ENCODE data around the gene TRAPPC10.
A peak's percentile ranks its signal among the peaks of the same experiment; 100 is the strongest.

The TRAPPC10 gene

GRCh38 chr21:44029460-44030087 is 17.5 kb downstream of the TRAPPC10 start:
- DNase-seq (ENCODE audit: low read depth in 2 of 2), result no peak

- no peak for DNase-seq (ENCODE audit: low read depth in 2 of 2)
Observed at GRCh38 chr21:44035244-44035643, 23.1 kb downstream of the TRAPPC10 start.

- no peak for DNase-seq (ENCODE audit: low read depth in 2 of 2)
Observed at GRCh38 chr21:44038063-44038462, 26.0 kb downstream of the TRAPPC10 start.

- DNase-seq (ENCODE audit: low read depth in 2 of 2), result no peak
Observed at GRCh38 chr21:44039828-44040227, 27.7 kb downstream of the TRAPPC10 start.

GRCh38 chr21:44043613-44044012 is 31.5 kb downstream of the TRAPPC10 start:
- no peak for DNase-seq (ENCODE audit: low read depth in 2 of 2)

GRCh38 chr21:44046734-44047133 is 34.6 kb downstream of the TRAPPC10 start:
- DNase-seq (ENCODE audit: low read depth in 2 of 2), result no peak

GRCh38 chr21:44047996-44048560 is 36.0 kb downstream of the TRAPPC10 start:
- DNase-seq (ENCODE audit: low read depth in 2 of 2), result no peak

GRCh38 chr21:44049182-44049581 is 37.1 kb downstream of the TRAPPC10 start:
- no peak for DNase-seq (ENCODE audit: low read depth in 2 of 2)

GRCh38 chr21:44049606-44050005 is 37.5 kb downstream of the TRAPPC10 start:
- DNase-seq (ENCODE audit: low read depth in 2 of 2), result no peak

- DNase-seq (ENCODE audit: low read depth in 2 of 2), result no peak
Observed at GRCh38 chr21:44050276-44050675, 38.2 kb downstream of the TRAPPC10 start.

- DNase-seq (ENCODE audit: low read depth in 2 of 2), result no peak
Observed at GRCh38 chr21:44051462-44051941, 39.4 kb downstream of the TRAPPC10 start.

GRCh38 chr21:44052071-44052829 is 40.1 kb downstream of the TRAPPC10 start:
- DNase-seq (ENCODE audit: low read depth in 2 of 2), result no peak

- no peak for DNase-seq (ENCODE audit: low read depth in 2 of 2)
Observed at GRCh38 chr21:44052830-44053226, 40.7 kb downstream of the TRAPPC10 start.

GRCh38 chr21:44053567-44053966 is 41.5 kb downstream of the TRAPPC10 start:
- no peak for DNase-seq (ENCODE audit: low read depth in 2 of 2)

- DNase-seq (ENCODE audit: low read depth in 2 of 2), result no peak
Observed at GRCh38 chr21:44054710-44055109, 42.6 kb downstream of the TRAPPC10 start.

GRCh38 chr21:44057055-44057454 is 44.9 kb downstream of the TRAPPC10 start:
- DNase-seq (ENCODE audit: low read depth in 2 of 2), result no peak

- peak; percentile 36 to 65 for DNase-seq (ENCODE audit: low read depth in 2 of 2)
Observed at GRCh38 chr21:44057960-44058651, 46.0 kb downstream of the TRAPPC10 start.

GRCh38 chr21:44058652-44058964 is 46.5 kb downstream of the TRAPPC10 start:
- no peak for DNase-seq (ENCODE audit: low read depth in 2 of 2)

- no peak for DNase-seq (ENCODE audit: low read depth in 2 of 2)
Observed at GRCh38 chr21:44058981-44059380, 46.9 kb downstream of the TRAPPC10 start.

- no peak for DNase-seq (ENCODE audit: low read depth in 2 of 2)
Observed at GRCh38 chr21:44059710-44060109, 47.6 kb downstream of the TRAPPC10 start.

- no peak for DNase-seq (ENCODE audit: low read depth in 2 of 2)
Observed at GRCh38 chr21:44062380-44062779, 50.3 kb downstream of the TRAPPC10 start.

- no peak for DNase-seq (ENCODE audit: low read depth in 2 of 2)
Observed at GRCh38 chr21:44063151-44063912, 51.2 kb downstream of the TRAPPC10 start.

All from stimulated activated CD4-positive, alpha-beta T cell treated with anti-CD3 and anti-CD28 coated beads, Interleukin-15, amount 100 ng/mL, for 48 hours (primary cell).